ENCODE results near the gene NACC1. TPM values are rescaled to one million over a fixed set of nuclear protein-coding genes. Genes with fewer than 3 reads are reported as not detected.

The NACC1 gene
- total RNA-seq, 1 donor from 2014 or later = 99.4 TPM

GRCh38 chr19:13102666-13103580, 15.1 kb upstream of the NACC1 start, which contains the start of gene LYL1:
Gene LYL1 (minus strand): TSS chr19:13102858. CDS start chr19:13101171, 1,687 bp downstream.
- Mint-ChIP-seq H3K27ac (ENCODE audit: unreplicated experiment) (no peak within 1 kb of the TSS), H3K9me3 (no peaks in the 10 kb centered on the region), H3K27me3 (ENCODE audit: low read depth) (peaks cover 49% of the 10 kb centered on the region), H3K4me1 (peaks cover 11% of the 10 kb centered on the region), H3K36me3 (ENCODE audit: low read depth) (peaks cover 4% of the 10 kb centered on the region), H3K4me3 (no peak within 1 kb of the TSS)
- DNase-seq (ENCODE audit: low read depth, low spot score) = no peak
- no peak for TF ChIP-seq CTCF (conservative IDR thresholded peaks at IDR 0.05)

- no peak for DNase-seq (ENCODE audit: low read depth, low spot score)
- peaks cover 4% of the 10 kb centered on the region for H3K36me3 Mint-ChIP-seq (ENCODE audit: low read depth)
- no peak overlapping the region for H3K27ac Mint-ChIP-seq (ENCODE audit: unreplicated experiment)
- H3K9me3 Mint-ChIP-seq = no peaks in the 10 kb centered on the region
- no peak for TF ChIP-seq CTCF (conservative IDR thresholded peaks at IDR 0.05)
- peaks cover 6% of the 10 kb centered on the region for H3K4me1 Mint-ChIP-seq
- no peak overlapping the region for H3K4me3 Mint-ChIP-seq
- peaks cover 40% of the 10 kb centered on the region for H3K27me3 Mint-ChIP-seq (ENCODE audit: low read depth)
Observed at GRCh38 chr19:13103581-13104359, 14.3 kb upstream of the NACC1 start.

GRCh38 chr19:13104360-13104847, 13.7 kb upstream of the NACC1 start:
- no peak overlapping the region for H3K27ac Mint-ChIP-seq (ENCODE audit: unreplicated experiment)
- peaks cover 4% of the 10 kb centered on the region for H3K36me3 Mint-ChIP-seq (ENCODE audit: low read depth)
- H3K9me3 Mint-ChIP-seq = no peaks in the 10 kb centered on the region
- peak; percentile 56 for DNase-seq (ENCODE audit: low read depth, low spot score)
- peaks cover 35% of the 10 kb centered on the region for H3K27me3 Mint-ChIP-seq (ENCODE audit: low read depth)
- TF ChIP-seq CTCF (conservative IDR thresholded peaks at IDR 0.05) = peak; percentile 61
- H3K4me1 Mint-ChIP-seq = peaks cover 6% of the 10 kb centered on the region
- no peak overlapping the region for H3K4me3 Mint-ChIP-seq

- no peaks in the 10 kb centered on the region for H3K9me3 Mint-ChIP-seq
- H3K27me3 Mint-ChIP-seq (ENCODE audit: low read depth) = peaks cover 28% of the 10 kb centered on the region
- H3K27ac Mint-ChIP-seq (ENCODE audit: unreplicated experiment) = no peak overlapping the region
- DNase-seq (ENCODE audit: low read depth, low spot score) = no peak
- H3K4me1 Mint-ChIP-seq = peaks cover 2% of the 10 kb centered on the region
- H3K36me3 Mint-ChIP-seq (ENCODE audit: low read depth) = peaks cover 2% of the 10 kb centered on the region
- no peak for TF ChIP-seq CTCF (conservative IDR thresholded peaks at IDR 0.05)
- no peak overlapping the region for H3K4me3 Mint-ChIP-seq
Observed at GRCh38 chr19:13104848-13105711, 13.0 kb upstream of the NACC1 start.
